Natural killer cell (primary cell): ENCODE data around the gene HEATR1. TPM values are rescaled to one million over a fixed set of nuclear protein-coding genes. Genes with fewer than 3 reads are reported as not detected.
A peak's percentile ranks its signal among the peaks of the same experiment; 100 is the strongest.

Source experiments
- ATAC-seq, 3 donors: fragments of 150-1000 bp in 2 of 3; fragments of 200-7000 bp in 1 of 3; cut with Tn5 transposase; 1 replicate in 1 of 3; 2 replicates in 2 of 3; pipeline ENCODE4 v1.10.0; 2021; ENCODE audit warnings: mild to moderate bottlenecking in 2 of 3, moderate library complexity in 2 of 3
- DNase-seq, 2 donors: peaks; one replicate each; pipeline versions ENCODE4 v3.0.0 to v3.0.0-alpha.2; 2013 to 2021; ENCODE audit warnings: mixed read lengths in 1 of 2
- H3K27ac ChIP-seq: one replicate; pipeline ENCODE4 v1.5.1; 2013; ENCODE audit warnings: mild to moderate bottlenecking, low read length
- H3K27me3 ChIP-seq: one replicate; pipeline ENCODE4 v1.6.1; 2013; ENCODE audit warnings: low read length; ENCODE audit not compliant: control insufficient read depth, insufficient read depth
- H3K36me3 ChIP-seq: one replicate; pipeline ENCODE4 v1.6.1; 2013; ENCODE audit warnings: low read length; ENCODE audit not compliant: control insufficient read depth, insufficient read depth
- H3K4me1 ChIP-seq: one replicate; pipeline ENCODE4 v1.6.1; 2013; ENCODE audit warnings: low read length; ENCODE audit not compliant: control insufficient read depth, insufficient read depth
- H3K4me3 ChIP-seq: one replicate; pipeline ENCODE4 v1.5.1; 2013; ENCODE audit warnings: low read length
- H3K9me3 ChIP-seq: one replicate; pipeline ENCODE4 v1.6.1; 2013; ENCODE audit warnings: low read length; ENCODE audit not compliant: control insufficient read depth, insufficient read depth
- H3K27ac Mint-ChIP-seq, 2 donors: one replicate each; pipeline ENCODE4 v1.8.0; 2022; ENCODE audit warnings: mild to moderate bottlenecking in 2 of 2, mixed read lengths in 2 of 2, moderate library complexity in 1 of 2
- H3K27me3 Mint-ChIP-seq, 2 donors: one replicate each; pipeline ENCODE4 v1.8.0; 2022; ENCODE audit warnings: low read depth in 2 of 2, mixed read lengths in 2 of 2
- H3K36me3 Mint-ChIP-seq: one replicate; pipeline ENCODE4 v1.8.0; 2022; ENCODE audit warnings: mixed read lengths
- H3K4me1 Mint-ChIP-seq, 2 donors: one replicate each; pipeline ENCODE4 v1.8.0; 2022; ENCODE audit warnings: mixed read lengths in 2 of 2
- H3K4me3 Mint-ChIP-seq: one replicate; pipeline ENCODE4 v1.8.0; 2022; ENCODE audit warnings: mild to moderate bottlenecking, moderate library complexity, mixed read lengths
- H3K9me3 Mint-ChIP-seq, 2 donors: one replicate each; pipeline ENCODE4 v1.8.0; 2022; ENCODE audit warnings: mixed read lengths in 2 of 2
- WGBS: methylation state at CpG from one replicate; pipeline ENCODE4 v1.1.7; 2013; ENCODE audit warnings: missing lambda C conversion rate; ENCODE audit not compliant: insufficient coverage; 5-methylcytosine and 5-hydroxymethylcytosine counted together
- intact Hi-C: fragments of 100-400 bp; cut with micrococcal nuclease; formaldehyde crosslinking; loops from one replicate; pipeline ENCODE4 v1.14.2; 2022
- total RNA-seq, 4 donors: library from RNA; stranded (reverse); fragments of 120-200 nt in 1 of 4; gene quantifications; one replicate each; pipeline versions ENCODE4 v1.2.3 to v1.2.4, GENCODE V29; 2013 to 2022
- TF ChIP-seq, protein P1 (sequence below): fragments of 200-600 bp; IDR thresholded peaks from one replicate; pipeline ENCODE4 v1.8.0; 2022; ENCODE audit warnings: antibody characterized with exemption

HEATR1 gene
- total RNA-seq, 3 donors from 2014 or later (not counting 1 experiment from before 2014, with no cell fraction given), result 29.0 to 43.0 (median 35.3) TPM

DNA sequence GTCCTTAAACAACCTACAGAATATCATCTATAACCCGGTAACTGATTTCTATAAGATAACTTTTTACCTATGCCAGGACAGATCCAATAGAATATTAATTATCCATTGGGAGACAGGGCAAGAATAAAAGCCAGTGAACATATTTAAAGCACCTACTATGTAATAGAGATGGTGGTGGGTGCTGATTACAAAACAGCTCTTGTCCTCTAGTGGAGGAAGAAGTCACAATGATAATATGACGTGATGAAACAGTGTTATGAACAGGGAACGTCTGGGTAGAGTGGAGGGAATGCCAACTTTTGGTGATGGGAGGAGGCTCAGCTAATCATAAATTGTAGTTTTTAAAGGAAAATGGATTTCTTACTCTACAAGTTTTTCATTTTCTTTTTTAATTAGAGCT, 78.2 kb downstream of the HEATR1 start:
- H3K27ac Mint-ChIP-seq, result peak overlapping the region; percentile 67 to 68
- peak overlapping the region; percentile 25 for H3K4me3 Mint-ChIP-seq
- Histone ChIP-seq H3K4me1 (peaks cover 11% of the 10 kb centered on the region), H3K27me3 (no peaks in the 10 kb centered on the region), H3K4me3 (no peak overlapping the region), H3K27ac (no peak overlapping the region), H3K36me3 (peaks cover 18% of the 10 kb centered on the region), H3K9me3 (no peaks in the 10 kb centered on the region)
- DNase-seq, result no peak
- peaks cover 0 to 2% of the 10 kb centered on the region in 2 donors for H3K27me3 Mint-ChIP-seq
- H3K36me3 Mint-ChIP-seq, result peaks cover 12% of the 10 kb centered on the region
- intact Hi-C loops, result no loop called here
- ATAC-seq, result no peak
- 97% methylated on average over 2 of the region's 3 CpGs for WGBS
- TF ChIP-seq, protein P1, sequence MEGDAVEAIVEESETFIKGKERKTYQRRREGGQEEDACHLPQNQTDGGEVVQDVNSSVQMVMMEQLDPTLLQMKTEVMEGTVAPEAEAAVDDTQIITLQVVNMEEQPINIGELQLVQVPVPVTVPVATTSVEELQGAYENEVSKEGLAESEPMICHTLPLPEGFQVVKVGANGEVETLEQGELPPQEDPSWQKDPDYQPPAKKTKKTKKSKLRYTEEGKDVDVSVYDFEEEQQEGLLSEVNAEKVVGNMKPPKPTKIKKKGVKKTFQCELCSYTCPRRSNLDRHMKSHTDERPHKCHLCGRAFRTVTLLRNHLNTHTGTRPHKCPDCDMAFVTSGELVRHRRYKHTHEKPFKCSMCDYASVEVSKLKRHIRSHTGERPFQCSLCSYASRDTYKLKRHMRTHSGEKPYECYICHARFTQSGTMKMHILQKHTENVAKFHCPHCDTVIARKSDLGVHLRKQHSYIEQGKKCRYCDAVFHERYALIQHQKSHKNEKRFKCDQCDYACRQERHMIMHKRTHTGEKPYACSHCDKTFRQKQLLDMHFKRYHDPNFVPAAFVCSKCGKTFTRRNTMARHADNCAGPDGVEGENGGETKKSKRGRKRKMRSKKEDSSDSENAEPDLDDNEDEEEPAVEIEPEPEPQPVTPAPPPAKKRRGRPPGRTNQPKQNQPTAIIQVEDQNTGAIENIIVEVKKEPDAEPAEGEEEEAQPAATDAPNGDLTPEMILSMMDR, result no peak
- H3K9me3 Mint-ChIP-seq, result no peaks in the 10 kb centered on the region
- peaks cover 19 to 27% of the 10 kb centered on the region in 2 donors for H3K4me1 Mint-ChIP-seq

DNA sequence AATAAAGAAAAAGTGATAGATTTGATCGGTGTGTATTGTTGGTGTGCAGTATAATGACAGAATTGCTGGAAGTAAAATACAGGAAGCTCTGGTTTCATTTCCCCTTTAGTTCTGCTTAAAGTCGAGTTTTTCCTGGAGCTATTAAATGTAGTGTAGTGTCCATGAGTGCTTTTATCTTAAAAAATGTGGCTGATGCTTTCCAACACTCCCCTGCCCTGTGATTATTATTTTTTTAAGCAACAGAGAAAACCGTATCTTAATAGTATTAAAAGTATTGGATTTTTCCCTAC, 79.5 kb downstream of the HEATR1 start:
- Mint-ChIP-seq H3K27me3 (peaks cover 0 to 9% of the 10 kb centered on the region in 2 donors), H3K36me3 (peaks cover 12% of the 10 kb centered on the region), H3K4me1 (peaks cover 9 to 21% of the 10 kb centered on the region in 2 donors), H3K4me3 (peak overlapping the region; percentile 99), H3K9me3 (no peaks in the 10 kb centered on the region), H3K27ac (peak overlapping the region; percentile 97 to 98)
- Histone ChIP-seq H3K27ac (peak overlapping the region; percentile 76), H3K9me3 (no peaks in the 10 kb centered on the region), H3K4me3 (peak overlapping the region; percentile 97), H3K36me3 (peaks cover 18% of the 10 kb centered on the region), H3K27me3 (no peaks in the 10 kb centered on the region), H3K4me1 (peaks cover 11% of the 10 kb centered on the region)
- ATAC-seq (peak in 1 of 3 donors; percentile 21), DNase-seq (no peak)
- intact Hi-C loops, result loop anchor here (1.0 to 2.0 kb wide), 2 partner anchors 108 to 244 kb away; partner anchors contain the start of gene ERO1B
- WGBS, result 0% methylated on average over 2 of the region's 3 CpGs
- TF ChIP-seq, protein P1, result no peak

DNA sequence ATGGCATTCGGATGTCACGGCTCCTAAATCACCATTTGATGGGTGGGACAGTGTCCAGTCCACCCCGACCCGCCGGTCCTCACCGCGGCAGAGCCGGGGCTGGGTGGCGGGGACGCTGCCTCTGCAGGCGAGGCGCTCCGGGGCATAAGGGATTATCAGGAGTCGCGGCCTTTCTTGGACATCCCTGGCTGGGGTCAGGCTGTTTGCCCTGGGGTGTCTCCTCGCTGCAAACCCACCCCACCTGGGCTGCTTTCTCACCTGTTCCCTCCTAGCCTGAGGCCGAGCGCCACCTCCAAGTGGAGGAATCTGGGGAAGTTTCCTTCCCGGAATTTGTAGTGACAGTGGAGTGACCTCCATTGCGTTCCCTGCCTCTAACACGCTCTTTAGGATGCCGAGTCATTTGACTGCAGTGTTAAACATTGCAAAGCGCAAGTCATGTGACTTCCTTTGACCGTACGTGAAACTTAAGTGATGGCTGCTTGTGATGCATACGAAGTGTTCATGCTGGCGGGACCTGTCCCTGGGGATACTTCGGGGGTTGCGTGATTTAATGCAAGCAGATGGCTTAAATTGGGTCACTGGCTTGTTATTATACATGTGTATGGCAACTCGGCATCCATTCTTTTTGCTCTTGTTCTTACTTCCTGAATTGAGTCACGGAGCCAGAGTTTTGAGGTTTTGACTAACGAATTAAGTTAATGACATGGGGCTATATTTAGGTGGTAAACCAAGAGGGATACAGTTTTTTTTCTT, 80.0 kb downstream of the HEATR1 start:
- intact Hi-C loops, result loop anchor here (1.0 to 2.0 kb wide), 2 partner anchors 108 to 243 kb away; partner anchors contain the start of gene ERO1B
- H3K9me3 Mint-ChIP-seq, result no peaks in the 10 kb centered on the region
- Histone ChIP-seq H3K9me3 (no peaks in the 10 kb centered on the region), H3K27me3 (no peaks in the 10 kb centered on the region), H3K27ac (peak overlapping the region; percentile 76), H3K4me1 (peaks cover 11% of the 10 kb centered on the region), H3K36me3 (peaks cover 18% of the 10 kb centered on the region), H3K4me3 (peak overlapping the region; percentile 97)
- H3K36me3 Mint-ChIP-seq, result peaks cover 12% of the 10 kb centered on the region
- ATAC-seq, result peak; percentile 81 to 90 (median 84)
- under 1% methylated on average over 32 of the region's 32 CpGs for WGBS
- peak; percentile 51 to 87 for DNase-seq
- H3K4me3 Mint-ChIP-seq, result peak overlapping the region; percentile 99
- TF ChIP-seq, protein P1, result no peak
- peaks cover 0 to 9% of the 10 kb centered on the region in 2 donors for H3K27me3 Mint-ChIP-seq
- H3K4me1 Mint-ChIP-seq, result peaks cover 9 to 21% of the 10 kb centered on the region in 2 donors
- H3K27ac Mint-ChIP-seq, result peak overlapping the region; percentile 97 to 98
